HuH-7.5 (cell line): Measurements from ENCODE around the gene FRMD4B.
A peak's percentile ranks its signal among the peaks of the same experiment; 100 is the strongest.

ENCODE experiments used
- DNase-seq: peaks from one replicate; pipeline ENCODE4 v3.0.0; 2011; ENCODE audit warnings: low spot score

FRMD4B gene

GRCh38 chr3:69200384-69201068 lies 185.4 kb downstream of the FRMD4B start:
- DNase-seq = peak; percentile 24

GRCh38 chr3:69199942-69200341 lies 185.9 kb downstream of the FRMD4B start:
- no peak for DNase-seq

GRCh38 chr3:69197922-69198530 lies 187.9 kb downstream of the FRMD4B start:
- DNase-seq = no peak

GRCh38 chr3:69197455-69197854 lies 188.4 kb downstream of the FRMD4B start:
- DNase-seq = no peak

GRCh38 chr3:69196876-69197275 lies 189.0 kb downstream of the FRMD4B start:
- no peak for DNase-seq

- no peak for DNase-seq
These were observed 191.3 kb downstream of the FRMD4B start for GRCh38 chr3:69194431-69195165.

GRCh38 chr3:69193749-69194148 lies 192.1 kb downstream of the FRMD4B start:
- no peak for DNase-seq

- no peak for DNase-seq
These were observed 194.4 kb downstream of the FRMD4B start for GRCh38 chr3:69191516-69191915.

GRCh38 chr3:69189487-69189886 lies 196.4 kb downstream of the FRMD4B start:
- DNase-seq = no peak

- no peak for DNase-seq
These were observed 199.3 kb downstream of the FRMD4B start for GRCh38 chr3:69186575-69187093.

- DNase-seq = no peak
These were observed 203.1 kb downstream of the FRMD4B start for GRCh38 chr3:69182588-69183316.

GRCh38 chr3:69181592-69182211 lies 204.2 kb downstream of the FRMD4B start:
- no peak for DNase-seq

- no peak for DNase-seq
These were observed 204.9 kb downstream of the FRMD4B start for GRCh38 chr3:69180869-69181591.

- DNase-seq = no peak
These were observed 206.0 kb downstream of the FRMD4B start for GRCh38 chr3:69179740-69180372.

- DNase-seq = no peak
These were observed 206.8 kb downstream of the FRMD4B start for GRCh38 chr3:69178838-69179739.

- no peak for DNase-seq
These were observed 207.8 kb downstream of the FRMD4B start for GRCh38 chr3:69178082-69178481.

- no peak for DNase-seq
These were observed 210.8 kb downstream of the FRMD4B start for GRCh38 chr3:69174871-69175737.

- DNase-seq = no peak
These were observed 211.4 kb downstream of the FRMD4B start for GRCh38 chr3:69174445-69174844.

GRCh38 chr3:69172058-69172457 lies 213.8 kb downstream of the FRMD4B start:
- DNase-seq = no peak
